Smooth muscle cell (in vitro differentiated cells): ENCODE results near the gene MAPK8IP1. TPM values are rescaled to one million over a fixed set of nuclear protein-coding genes. Genes with fewer than 3 reads are reported as not detected.

Source experiments
- DNase-seq: peaks from one replicate; lab custom pipeline; 2025; ENCODE audit not compliant: unreplicated experiment; lab: John Stamatoyannopoulos, UW
- H2AFZ ChIP-seq: fragments of 200-600 bp; sonication (generic); 2 replicates; pipeline ENCODE4 v1.6.0; 2016; ENCODE audit warnings: antibody characterized with exemption, low read depth, mild to moderate bottlenecking
- H3F3A ChIP-seq: fragments of 200-600 bp; sonication (generic); 2 replicates; pipeline ENCODE4 v1.6.0; 2017; ENCODE audit warnings: antibody characterized with exemption, low read depth
- H3K27ac ChIP-seq: fragments of 200-600 bp; sonication (generic); 2 replicates; pipeline ENCODE4 v1.5.1; 2016; ENCODE audit warnings: low read depth, mild to moderate bottlenecking
- H3K27me3 ChIP-seq: fragments of 200-600 bp; sonication (generic); 2 replicates; pipeline ENCODE4 v1.6.1; 2016; ENCODE audit warnings: low read depth, mild to moderate bottlenecking
- H3K36me3 ChIP-seq: fragments of 200-600 bp; sonication (generic); 2 replicates; pipeline ENCODE4 v1.5.1; 2016; ENCODE audit warnings: low read depth
- H3K4me1 ChIP-seq: fragments of 200-600 bp; sonication (generic); 2 replicates; pipeline ENCODE4 v1.5.1; 2016; ENCODE audit warnings: low read depth
- H3K4me2 ChIP-seq: fragments of 200-600 bp; sonication (generic); 2 replicates; pipeline ENCODE4 v1.6.0; 2016; ENCODE audit warnings: mild to moderate bottlenecking
- H3K4me3 ChIP-seq: fragments of 200-600 bp; sonication (generic); 2 replicates; pipeline ENCODE4 v1.5.1; 2016; ENCODE audit warnings: mild to moderate bottlenecking
- H3K79me2 ChIP-seq: fragments of 200-600 bp; sonication (generic); 2 replicates; pipeline ENCODE4 v1.6.0; 2016; ENCODE audit warnings: low read depth, mild to moderate bottlenecking
- H3K9ac ChIP-seq: fragments of 200-600 bp; sonication (generic); 2 replicates; pipeline ENCODE4 v1.6.0; 2016; ENCODE audit warnings: low read depth
- H3K9me3 ChIP-seq: fragments of 200-600 bp; sonication (generic); replicated peaks from 2 replicates; pipeline ENCODE4 v1.5.1; 2016; ENCODE audit warnings: low read depth
- H4K20me1 ChIP-seq: fragments of 200-600 bp; sonication (generic); 2 replicates; pipeline ENCODE4 v1.6.0; 2016; ENCODE audit warnings: low read depth
- WGBS: methylation state at CpG from one replicate; pipeline ENCODE4 v1.1.7; 2016; ENCODE audit warnings: low lambda C conversion rate; 5-methylcytosine and 5-hydroxymethylcytosine counted together
- polyA plus RNA-seq: library from polyadenylated mRNA; unstranded; fragments of >200 nt; fragmentation: Nextera tagmentation; extraction: Ambion mirVana; gene quantifications from 2 replicates; pipeline ENCODE4 v1.2.1, GENCODE V29; 2016
- total RNA-seq: library from RNA; depleted of rRNA; stranded (reverse); fragments of >200 nt; gene quantifications from 2 replicates; pipeline ENCODE4 v1.2.3, GENCODE V29; 2014
- TF ChIP-seq, protein P1 (sequence below): fragments of 200-600 bp; sonication (generic); IDR thresholded peaks from 2 replicates; pipeline ENCODE4 v1.5.1; 2017; ENCODE audit warnings: borderline replicate concordance, mild to moderate bottlenecking, antibody characterized with exemption; ENCODE audit not compliant: insufficient read depth, poor library complexity, severe bottlenecking

Gene MAPK8IP1
- total and polyA plus RNA-seq, 2 experiments from 2014 or later: 5.2 to 8.1 TPM

DNA sequence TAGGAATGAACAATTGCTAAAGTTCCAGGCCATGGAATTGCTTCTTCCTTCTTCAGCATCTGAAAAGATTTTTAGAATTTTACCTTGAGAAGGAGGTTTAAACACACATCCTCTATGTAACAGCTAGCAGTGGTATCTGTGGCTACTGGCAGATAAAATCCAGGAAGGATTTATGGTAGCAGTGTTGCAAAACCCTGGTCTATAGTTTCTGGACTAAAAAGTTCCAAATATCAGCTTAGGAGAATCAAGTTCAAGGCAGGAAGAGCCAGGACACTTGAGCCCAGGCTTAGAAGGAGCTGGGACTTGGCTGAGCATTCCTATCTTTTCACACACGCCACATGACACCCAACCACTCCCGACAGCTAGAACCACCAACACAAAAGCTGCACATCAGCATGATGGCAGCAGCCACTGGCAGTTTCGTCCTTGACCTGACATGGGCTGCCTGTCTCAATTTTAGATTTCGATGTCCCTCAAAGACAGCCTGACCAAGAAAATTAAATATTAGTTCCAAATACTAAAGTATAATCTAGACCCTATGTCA is 51.1 kb downstream of the MAPK8IP1 start:
- no peaks in the 10 kb centered on the region for H3K27me3 ChIP-seq

DNA sequence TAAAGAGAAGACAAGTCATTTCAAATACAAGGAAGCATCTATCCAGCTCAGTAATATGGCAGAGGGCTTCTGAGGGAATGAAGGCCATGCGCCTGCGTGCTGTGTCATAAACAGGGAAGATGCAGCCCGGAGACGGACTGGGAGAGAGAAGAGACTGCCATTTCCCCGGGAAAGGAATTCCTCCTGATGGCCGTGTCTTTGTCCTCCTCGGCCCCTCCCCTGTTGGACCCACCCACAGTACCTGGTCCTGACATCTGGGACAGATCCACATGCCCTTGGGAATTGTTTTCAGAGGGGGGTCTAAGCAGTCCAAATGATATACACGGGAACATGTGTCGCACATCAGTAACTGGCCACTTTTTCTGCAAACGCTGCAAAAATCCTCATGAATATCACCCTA is 52.5 kb downstream of the MAPK8IP1 start:
- H3K9ac ChIP-seq: no peak overlapping the region
- H3K79me2 ChIP-seq: no peaks in the 10 kb centered on the region
- no peaks in the 10 kb centered on the region for H4K20me1 ChIP-seq
- H3K27ac ChIP-seq: no peak overlapping the region
- no peak overlapping the region for H3K4me3 ChIP-seq
- H3K27me3 ChIP-seq: no peaks in the 10 kb centered on the region
- 87% methylated on average over 10 of the region's 10 CpGs for WGBS
- no peak overlapping the region for H2AFZ ChIP-seq
- H3K36me3 ChIP-seq: peaks cover 12% of the 10 kb centered on the region
- TF ChIP-seq, protein P1, sequence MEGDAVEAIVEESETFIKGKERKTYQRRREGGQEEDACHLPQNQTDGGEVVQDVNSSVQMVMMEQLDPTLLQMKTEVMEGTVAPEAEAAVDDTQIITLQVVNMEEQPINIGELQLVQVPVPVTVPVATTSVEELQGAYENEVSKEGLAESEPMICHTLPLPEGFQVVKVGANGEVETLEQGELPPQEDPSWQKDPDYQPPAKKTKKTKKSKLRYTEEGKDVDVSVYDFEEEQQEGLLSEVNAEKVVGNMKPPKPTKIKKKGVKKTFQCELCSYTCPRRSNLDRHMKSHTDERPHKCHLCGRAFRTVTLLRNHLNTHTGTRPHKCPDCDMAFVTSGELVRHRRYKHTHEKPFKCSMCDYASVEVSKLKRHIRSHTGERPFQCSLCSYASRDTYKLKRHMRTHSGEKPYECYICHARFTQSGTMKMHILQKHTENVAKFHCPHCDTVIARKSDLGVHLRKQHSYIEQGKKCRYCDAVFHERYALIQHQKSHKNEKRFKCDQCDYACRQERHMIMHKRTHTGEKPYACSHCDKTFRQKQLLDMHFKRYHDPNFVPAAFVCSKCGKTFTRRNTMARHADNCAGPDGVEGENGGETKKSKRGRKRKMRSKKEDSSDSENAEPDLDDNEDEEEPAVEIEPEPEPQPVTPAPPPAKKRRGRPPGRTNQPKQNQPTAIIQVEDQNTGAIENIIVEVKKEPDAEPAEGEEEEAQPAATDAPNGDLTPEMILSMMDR: no peak
- H3F3A ChIP-seq: no peaks in the 10 kb centered on the region
- no peak overlapping the region for H3K4me2 ChIP-seq
- H3K9me3 ChIP-seq: no peaks in the 10 kb centered on the region
- no peak for DNase-seq
- H3K4me1 ChIP-seq: no peaks in the 10 kb centered on the region

More for the DNA sequence above, 51.1 kb downstream of the MAPK8IP1 start:
- Histone ChIP-seq H3K4me1 (no peaks in the 10 kb centered on the region), H3K9ac (no peak overlapping the region), H4K20me1 (no peaks in the 10 kb centered on the region), H3K4me3 (no peak overlapping the region), H3F3A (no peaks in the 10 kb centered on the region), H2AFZ (no peak overlapping the region), H3K79me2 (no peaks in the 10 kb centered on the region), H3K27ac (no peak overlapping the region), H3K9me3 (no peaks in the 10 kb centered on the region), H3K36me3 (peaks cover 12% of the 10 kb centered on the region), H3K4me2 (no peak overlapping the region)
- DNase-seq: no peak
- TF ChIP-seq, protein P1: no peak
- 91% methylated on average over 4 of the region's 4 CpGs for WGBS

DNA sequence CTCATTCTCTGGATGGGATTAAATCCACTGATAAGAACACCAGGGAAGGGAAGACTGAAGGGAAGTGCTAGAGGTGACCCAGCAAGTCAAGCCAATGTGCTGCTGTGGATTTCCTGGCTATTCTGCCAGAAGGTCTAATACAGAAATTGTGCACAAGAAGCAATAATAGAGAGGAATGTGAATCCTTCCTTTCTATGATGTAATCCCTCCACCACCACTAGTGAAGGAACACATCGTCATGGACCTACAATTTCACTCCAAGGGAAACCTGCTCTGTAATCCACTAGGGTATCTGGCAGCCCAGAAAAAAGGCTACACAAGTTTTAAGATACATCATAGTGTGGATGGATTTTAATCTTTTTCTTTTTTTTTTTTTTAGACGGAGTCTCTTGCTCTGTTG is 54.4 kb downstream of the MAPK8IP1 start:
- WGBS: 94% methylated on average over 2 of the region's 2 CpGs
- no peak for DNase-seq

More for the DNA sequence above, 54.4 kb downstream of the MAPK8IP1 start:
- H3K9me3 ChIP-seq: no peaks in the 10 kb centered on the region
- no peak overlapping the region for H3K27ac ChIP-seq
- no peaks in the 10 kb centered on the region for H3F3A ChIP-seq
- no peaks in the 10 kb centered on the region for H3K27me3 ChIP-seq
- H3K36me3 ChIP-seq: peaks cover 12% of the 10 kb centered on the region
- no peak overlapping the region for H3K4me2 ChIP-seq
- no peaks in the 10 kb centered on the region for H4K20me1 ChIP-seq
- no peak overlapping the region for H3K9ac ChIP-seq
- TF ChIP-seq, protein P1: no peak
- no peak overlapping the region for H2AFZ ChIP-seq
- no peaks in the 10 kb centered on the region for H3K79me2 ChIP-seq
- no peaks in the 10 kb centered on the region for H3K4me1 ChIP-seq
- H3K4me3 ChIP-seq: no peak overlapping the region
